H54 (cell line): ENCODE measurements around the gene DLX2.
"Not testable (repeated sequence)": the region's sequence is repeated elsewhere in the genome, so short reads cannot be mapped to it uniquely, and the experiment has no call there.

Experiments
- DNase-seq: peaks from one replicate; pipeline ENCODE4 v3.0.0; 2011; ENCODE audit warnings: low spot score, mixed read lengths; ENCODE audit not compliant: insufficient read length
- FAIRE-seq: peaks from 3 replicates; lab custom pipeline; 2011; peaks lifted over from hg19 to GRCh38; lab: Jason Lieb, UNC
- POLR2A ChIP-seq: IDR thresholded peaks from 2 replicates; pipeline ENCODE4 v1.6.1; 2011; ENCODE audit warnings: low read depth, mild to moderate bottlenecking, low read length

Gene DLX2

DNA sequence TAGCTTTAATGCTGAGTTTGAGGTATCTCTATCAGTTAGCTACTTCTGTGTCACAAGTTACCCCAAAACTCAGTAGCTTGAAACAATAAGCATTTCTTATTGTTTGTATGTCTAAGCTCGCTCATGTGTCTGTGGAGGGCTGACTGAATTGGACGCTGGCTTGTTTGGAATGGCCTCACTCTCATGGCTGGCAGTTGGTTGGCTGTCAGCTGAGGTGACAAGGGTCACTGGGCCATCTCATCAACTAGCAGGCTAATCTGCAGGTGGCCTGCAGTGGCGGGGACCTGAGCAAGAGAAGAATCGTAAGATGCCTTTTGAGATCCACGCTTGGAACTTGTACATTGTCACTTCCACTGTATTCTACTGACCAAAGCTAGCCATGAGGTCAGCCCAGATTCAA lies 13.4 kb upstream of the DLX2 start:
- no peak for DNase-seq
- no peak for FAIRE-seq
- TF ChIP-seq POLR2A = no peak

- no peak for DNase-seq
- FAIRE-seq = no peak
- TF ChIP-seq POLR2A = no peak
Observed at GRCh38 chr2:172114579-172114978, 11.9 kb upstream of the DLX2 start.

DNA sequence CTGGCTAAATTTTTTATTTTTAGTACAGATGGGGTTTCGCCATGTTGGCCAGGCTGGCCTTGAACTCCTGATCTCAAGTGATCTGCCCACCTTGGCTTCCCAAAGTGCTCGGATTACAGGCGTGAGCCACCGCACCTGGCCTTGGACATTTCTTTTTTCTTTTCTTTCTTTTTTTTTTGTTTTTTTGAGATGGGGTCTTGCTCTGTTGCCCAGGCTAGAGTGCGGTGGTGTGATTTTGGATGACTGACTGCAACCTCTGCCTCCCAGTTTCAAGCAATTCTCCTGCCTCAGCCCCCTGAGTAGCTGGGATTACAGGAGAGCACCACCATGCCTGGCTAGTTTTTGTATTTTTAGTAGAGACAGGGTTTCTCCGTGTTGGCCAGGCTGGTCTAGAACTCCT lies 11.5 kb upstream of the DLX2 start:
- FAIRE-seq, DNase-seq: not testable (repeated sequence)

DNA sequence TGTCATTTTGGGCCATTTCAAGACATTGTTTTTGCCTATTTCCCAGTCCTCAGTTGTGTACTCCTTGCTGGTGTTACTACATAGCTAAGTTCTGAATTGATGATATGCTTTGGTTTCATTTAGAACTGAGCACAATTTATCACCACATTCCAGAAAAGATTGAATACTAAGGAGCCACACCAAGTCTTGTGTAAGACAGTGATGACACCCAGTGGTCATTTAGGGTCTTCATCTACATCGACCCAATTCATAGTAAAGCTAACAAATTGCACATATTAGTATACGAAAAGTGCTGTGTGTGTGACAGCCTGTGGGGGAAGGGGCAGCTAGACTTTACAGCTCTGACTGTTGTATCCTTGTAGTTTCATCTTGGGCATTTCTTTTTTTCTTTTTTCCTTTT lies 10.9 kb upstream of the DLX2 start:
- no peak for TF ChIP-seq POLR2A
- no peak for DNase-seq
- peak; percentile 88 for FAIRE-seq

- FAIRE-seq (no peak), DNase-seq (no peak)
- TF ChIP-seq POLR2A = no peak
Observed at GRCh38 chr2:172109988-172110811, 7.5 kb upstream of the DLX2 start.

DNA sequence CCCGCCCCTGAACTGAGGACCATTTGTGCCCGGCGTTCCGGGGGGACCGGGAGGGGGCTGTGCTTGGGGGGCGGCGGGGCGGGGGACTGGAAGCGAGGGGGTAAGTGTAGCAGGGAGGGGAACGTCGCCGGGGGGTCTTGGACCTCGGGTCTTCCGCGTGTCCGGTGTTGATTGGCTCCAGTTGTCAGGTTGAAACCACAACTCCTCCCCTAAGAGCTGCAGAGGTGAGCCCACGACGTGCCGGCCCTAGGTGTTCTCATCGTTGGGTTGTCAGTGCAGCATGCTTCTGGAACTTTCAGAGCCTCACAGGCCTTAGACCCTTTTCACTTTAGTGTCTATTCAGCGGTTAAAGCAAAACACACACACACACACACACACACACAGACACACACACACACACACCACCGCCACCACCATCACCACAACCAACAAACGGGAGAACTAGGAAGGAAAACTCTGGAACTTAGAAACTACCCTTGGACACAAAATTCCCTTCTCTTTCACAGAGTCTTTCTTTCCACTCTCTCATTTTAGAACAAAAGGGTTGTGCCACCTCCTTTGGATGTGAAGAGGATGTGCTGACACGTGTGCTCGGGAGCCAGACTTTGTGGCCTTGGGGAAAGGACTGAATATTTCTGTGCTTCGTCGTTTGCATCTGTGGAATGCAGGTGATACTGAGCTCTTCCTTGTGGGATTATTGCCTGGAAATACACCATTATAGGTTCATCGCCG lies 6.7 kb upstream of the DLX2 start:
- DNase-seq = no peak
- FAIRE-seq = no peak
- no peak for TF ChIP-seq POLR2A

- no peak for TF ChIP-seq POLR2A
- DNase-seq (no peak), FAIRE-seq (no peak)
Observed at GRCh38 chr2:172108587-172108930, 5.9 kb upstream of the DLX2 start.

DNA sequence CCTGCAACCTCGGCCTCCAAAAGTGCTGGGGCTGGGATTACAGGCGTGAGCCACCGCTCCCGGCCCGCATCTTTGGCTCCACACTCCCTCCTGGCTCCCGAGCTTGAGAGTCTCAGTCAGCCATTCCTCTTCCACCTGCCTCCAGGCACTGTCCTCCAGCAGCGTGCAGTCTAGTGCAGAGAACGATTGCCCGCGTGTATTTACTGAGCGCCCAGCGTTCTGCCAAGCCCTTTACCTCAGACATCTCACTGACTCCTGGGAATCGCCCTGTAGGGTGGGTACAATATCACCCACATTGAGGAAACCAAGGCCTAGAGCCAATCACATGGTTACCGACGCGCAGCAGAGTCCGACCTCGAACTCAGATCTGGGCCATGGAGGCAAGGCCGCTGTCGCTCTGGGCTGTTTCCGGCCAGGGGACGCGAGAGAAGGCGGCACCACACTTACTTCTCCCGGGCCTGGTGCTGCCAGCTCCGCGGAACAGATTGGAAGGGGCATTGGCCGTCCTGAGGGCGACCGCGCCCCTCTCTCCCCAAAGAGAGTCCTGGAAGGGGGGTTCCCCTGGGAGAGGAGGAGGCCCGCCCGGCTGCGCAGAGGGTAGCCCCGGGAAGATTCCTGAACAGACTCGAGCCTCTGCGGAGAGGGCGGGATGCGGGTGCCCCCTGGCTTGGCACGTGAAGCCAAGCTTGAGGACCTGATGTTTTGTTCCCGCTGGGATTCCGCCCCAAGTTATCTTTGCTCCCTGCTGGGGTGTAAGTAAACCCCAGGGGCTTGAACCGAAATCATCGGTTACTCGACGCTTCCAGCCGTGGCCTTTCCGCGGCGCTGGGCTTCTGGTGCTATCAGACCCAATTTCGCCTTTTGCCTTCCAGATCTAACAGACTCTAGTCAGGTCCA lies 5.2 kb upstream of the DLX2 start:
- TF ChIP-seq POLR2A = no peak

DNA sequence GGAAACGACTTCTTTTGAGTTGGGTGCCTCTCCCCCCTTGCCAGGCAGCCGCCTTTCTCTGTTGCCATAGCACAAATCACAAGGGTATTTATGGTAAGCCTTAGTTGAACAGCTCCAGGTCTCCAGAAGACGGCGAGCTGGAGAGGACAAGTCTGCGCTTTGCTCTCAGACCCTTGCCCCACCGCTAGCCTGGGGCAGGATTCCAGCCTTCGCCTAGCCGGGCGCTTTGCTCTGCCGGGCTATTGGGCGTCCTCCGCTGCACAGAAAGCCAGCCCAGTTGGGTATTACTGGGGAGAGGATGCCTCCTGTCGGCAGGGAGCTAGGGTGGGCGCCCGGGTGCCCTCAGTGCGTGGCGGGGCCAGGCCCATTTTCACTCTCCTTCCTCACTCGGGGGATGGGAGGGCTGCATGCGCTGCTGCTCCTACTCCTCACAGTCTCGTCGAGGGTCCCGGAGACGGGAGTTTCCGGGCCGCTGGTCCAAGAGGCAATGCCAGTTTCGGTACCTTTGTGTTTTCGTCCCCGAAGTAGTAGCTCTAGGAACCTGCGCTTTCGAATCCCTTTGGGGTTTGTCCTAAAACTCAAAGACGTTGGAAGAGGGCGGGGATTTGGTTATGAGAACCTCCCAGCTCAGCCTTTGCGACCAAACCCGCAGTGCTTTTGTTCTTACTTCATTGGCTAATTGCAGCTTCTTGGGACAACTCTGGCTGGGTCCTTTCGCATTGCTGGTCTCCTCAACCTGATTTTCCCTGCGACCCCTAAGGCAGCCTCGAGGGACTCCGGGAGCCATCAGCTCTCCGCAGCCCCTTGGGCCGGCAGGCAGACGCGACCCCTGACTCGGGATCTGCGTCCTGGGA lies 3.6 kb upstream of the DLX2 start:
- no peak; the same call in 1 of the 2 replicates for TF ChIP-seq POLR2A
- FAIRE-seq (no peak), DNase-seq (no peak)

More for the DNA sequence above, 5.2 kb upstream of the DLX2 start:
- DNase-seq = no peak
- no peak for FAIRE-seq

DNA sequence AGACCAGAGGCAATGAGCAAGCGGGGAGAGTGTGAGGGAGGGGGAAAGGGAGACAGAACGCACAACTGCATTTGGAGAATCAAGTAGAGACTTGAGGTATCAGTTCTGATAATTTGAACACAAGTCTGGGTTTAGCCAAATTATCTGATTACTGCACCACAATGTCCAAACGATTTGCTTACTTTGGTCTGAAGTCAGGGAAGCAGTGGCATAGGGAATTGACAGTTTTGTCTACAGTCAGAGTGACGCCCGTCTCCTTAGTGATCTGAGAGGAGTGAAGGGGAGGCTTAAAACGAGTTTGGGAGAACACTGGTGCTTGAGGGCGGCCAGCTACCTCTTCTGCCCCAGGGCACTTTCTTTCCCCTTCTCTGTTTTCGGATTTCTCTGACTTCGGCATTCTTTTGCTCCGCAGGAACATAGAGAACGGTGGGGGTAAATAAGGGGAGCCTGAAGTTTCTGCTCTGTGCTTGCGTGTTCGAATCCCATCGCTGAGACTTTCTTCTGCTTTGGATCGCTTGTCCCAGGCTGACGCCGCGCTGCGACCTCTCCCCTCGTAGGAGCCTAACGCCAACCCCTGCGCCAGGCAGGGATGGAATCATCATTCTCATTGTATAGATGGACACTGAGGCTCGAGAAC lies 2.9 kb upstream of the DLX2 start:
- FAIRE-seq (no peak), DNase-seq (no peak)
- TF ChIP-seq POLR2A = no peak

GRCh38 chr2:172103471-172104272 lies 972 bp upstream of the DLX2 start:
- FAIRE-seq (no peak), DNase-seq (peak; percentile 83)
- no peak for TF ChIP-seq POLR2A

DNA sequence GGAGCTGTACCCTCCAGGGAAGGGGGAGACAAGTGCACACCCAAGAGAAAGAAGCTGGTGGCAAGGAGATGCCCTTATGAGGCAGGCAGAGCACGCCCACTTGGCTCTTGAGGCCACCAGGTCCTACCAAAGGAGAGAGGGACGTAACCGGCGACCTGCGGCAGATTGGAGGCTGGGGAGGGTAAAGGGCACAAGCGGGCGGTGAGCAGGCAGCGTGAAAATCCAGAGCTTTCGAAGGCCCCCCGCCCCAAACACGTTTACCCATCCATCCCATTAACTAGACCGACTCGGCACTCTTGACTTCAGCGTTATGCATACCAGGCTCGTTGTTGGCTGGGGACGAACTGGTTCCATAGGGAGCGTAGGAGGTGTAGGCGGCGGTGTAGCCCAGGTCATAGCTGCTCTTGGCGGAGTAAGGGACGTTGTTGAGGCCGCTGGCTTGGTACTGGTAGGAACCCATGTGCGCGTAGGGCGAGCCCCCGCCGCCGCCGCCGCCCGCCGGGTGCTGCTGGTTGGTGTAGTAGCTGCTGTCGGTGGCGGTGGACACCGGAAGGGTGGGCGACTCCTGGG lies 794 bp downstream of the DLX2 start:
- DNase-seq = no peak
- FAIRE-seq = no peak
- no peak for TF ChIP-seq POLR2A
